ENCODE measurements around the gene PTAFR.

The PTAFR gene

DNA sequence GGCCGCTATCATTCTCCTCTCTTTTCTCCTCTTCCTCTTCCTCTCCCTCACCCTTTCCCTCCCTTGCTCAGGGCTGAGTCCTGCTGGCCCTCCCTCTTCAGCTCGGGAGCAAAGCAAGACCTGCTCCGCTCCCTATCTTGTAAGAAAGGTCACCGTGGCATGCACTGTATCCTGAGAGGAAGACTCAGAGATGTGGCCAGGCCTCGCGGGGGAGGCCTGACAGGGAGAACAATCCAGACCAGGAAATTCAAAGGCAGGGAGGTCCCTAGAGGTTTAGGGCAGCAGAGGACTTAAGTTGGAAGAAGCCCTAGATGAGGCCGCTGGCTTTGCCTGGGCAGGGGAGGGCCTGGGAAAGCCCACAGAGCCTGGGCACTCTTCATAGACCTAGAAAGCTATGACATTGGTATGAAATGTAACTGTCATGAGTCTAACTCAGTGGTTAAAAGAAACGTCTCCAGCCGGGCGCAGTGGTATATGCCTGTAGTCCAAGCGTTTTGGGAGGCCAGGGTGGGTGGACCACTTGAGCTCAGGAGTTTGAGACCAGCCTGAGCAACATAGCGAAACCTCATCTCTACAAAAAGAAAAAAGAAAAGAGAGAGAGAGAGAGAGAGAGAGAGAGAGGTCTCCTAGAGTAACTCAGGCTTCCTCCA is 14.6 kb upstream of the PTAFR start:
- ATAC-seq (ENCODE audit: low read depth): no peak
- TF ChIP-seq, protein P1, sequence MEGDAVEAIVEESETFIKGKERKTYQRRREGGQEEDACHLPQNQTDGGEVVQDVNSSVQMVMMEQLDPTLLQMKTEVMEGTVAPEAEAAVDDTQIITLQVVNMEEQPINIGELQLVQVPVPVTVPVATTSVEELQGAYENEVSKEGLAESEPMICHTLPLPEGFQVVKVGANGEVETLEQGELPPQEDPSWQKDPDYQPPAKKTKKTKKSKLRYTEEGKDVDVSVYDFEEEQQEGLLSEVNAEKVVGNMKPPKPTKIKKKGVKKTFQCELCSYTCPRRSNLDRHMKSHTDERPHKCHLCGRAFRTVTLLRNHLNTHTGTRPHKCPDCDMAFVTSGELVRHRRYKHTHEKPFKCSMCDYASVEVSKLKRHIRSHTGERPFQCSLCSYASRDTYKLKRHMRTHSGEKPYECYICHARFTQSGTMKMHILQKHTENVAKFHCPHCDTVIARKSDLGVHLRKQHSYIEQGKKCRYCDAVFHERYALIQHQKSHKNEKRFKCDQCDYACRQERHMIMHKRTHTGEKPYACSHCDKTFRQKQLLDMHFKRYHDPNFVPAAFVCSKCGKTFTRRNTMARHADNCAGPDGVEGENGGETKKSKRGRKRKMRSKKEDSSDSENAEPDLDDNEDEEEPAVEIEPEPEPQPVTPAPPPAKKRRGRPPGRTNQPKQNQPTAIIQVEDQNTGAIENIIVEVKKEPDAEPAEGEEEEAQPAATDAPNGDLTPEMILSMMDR (IDR thresholded peaks at IDR 0.05; ENCODE audit: poor library complexity, severe bottlenecking): no peak
- Histone ChIP-seq H3K4me3 (ENCODE audit: severe bottlenecking) (no peak overlapping the region), H3K36me3 (ENCODE audit: low read depth) (no peaks in the 10 kb centered on the region; the same call in none of the 2 replicates), H3K9me3 (ENCODE audit: severe bottlenecking) (no peaks in the 10 kb centered on the region), H3K27me3 (ENCODE audit: insufficient read depth, poor library complexity, severe bottlenecking) (no peaks in the 10 kb centered on the region), H3K4me1 (ENCODE audit: insufficient read depth, poor library complexity, severe bottlenecking) (peaks cover 20% of the 10 kb centered on the region), H3K27ac (ENCODE audit: poor library complexity, severe bottlenecking) (peak overlapping the region; percentile 3)
- DNase-seq (ENCODE audit: low spot score): no peak

DNA sequence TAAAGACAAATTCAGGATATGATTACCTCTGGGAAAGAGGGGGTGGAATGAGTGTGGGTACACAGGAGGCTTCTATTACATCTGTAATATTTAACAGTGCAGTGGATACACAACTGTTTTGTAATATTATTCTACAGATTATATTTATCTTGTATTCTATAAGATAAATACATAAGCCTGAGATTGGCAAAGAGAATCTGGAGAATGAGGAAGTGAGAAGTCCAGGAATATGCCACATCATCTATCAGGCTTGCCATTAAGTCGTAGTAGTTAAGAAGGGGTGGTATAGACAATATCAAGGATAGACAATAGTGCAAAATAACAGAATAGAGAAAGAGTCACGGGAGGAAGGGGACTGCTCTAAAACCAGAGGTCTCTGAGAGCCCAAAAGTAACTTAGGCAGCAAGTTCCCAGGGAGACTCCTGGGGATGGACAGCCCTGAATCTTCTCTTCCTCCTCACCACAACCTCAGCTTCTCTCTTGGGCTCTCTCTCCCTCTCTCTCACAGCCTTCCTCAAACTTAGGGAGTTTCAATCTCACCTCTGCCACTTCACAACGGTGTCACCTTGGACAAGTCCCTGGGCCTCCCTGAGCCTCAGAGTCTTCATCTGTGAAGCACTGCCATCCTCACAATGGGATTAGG is 14.0 kb upstream of the PTAFR start:
- Histone ChIP-seq H3K36me3 (ENCODE audit: low read depth) (peaks cover 1% of the 10 kb centered on the region), H3K9me3 (ENCODE audit: severe bottlenecking) (no peaks in the 10 kb centered on the region), H3K27ac (ENCODE audit: poor library complexity, severe bottlenecking) (peak overlapping the region; percentile 3), H3K4me3 (ENCODE audit: severe bottlenecking) (no peak overlapping the region), H3K4me1 (ENCODE audit: insufficient read depth, poor library complexity, severe bottlenecking) (peaks cover 20% of the 10 kb centered on the region), H3K27me3 (ENCODE audit: insufficient read depth, poor library complexity, severe bottlenecking) (no peaks in the 10 kb centered on the region)
- TF ChIP-seq, protein P1 (IDR thresholded peaks at IDR 0.05; ENCODE audit: poor library complexity, severe bottlenecking): no peak
- ATAC-seq (ENCODE audit: low read depth) (no peak), DNase-seq (ENCODE audit: low spot score) (no peak)

DNA sequence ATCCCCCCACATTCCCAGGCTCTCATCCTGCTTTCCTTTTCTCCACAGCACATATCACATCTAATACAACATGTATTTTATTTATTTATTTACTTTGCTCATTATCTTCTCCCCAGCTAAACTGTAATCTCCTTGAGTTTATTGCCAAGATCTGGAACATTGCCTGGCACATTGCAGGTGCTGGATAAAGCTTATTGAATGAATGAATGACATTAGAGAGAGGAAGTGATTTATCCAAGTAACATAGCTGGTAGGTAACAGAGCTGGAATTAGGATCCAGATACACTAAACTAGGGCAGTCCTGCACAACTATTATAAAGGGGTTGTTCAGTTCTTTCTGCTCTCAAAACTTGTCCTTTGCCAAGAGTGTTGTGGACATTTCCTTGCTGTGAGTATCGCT is 8.6 kb upstream of the PTAFR start:
- H3K9me3 ChIP-seq (ENCODE audit: severe bottlenecking): no peaks in the 10 kb centered on the region
- H3K27me3 ChIP-seq (ENCODE audit: insufficient read depth, poor library complexity, severe bottlenecking): no peaks in the 10 kb centered on the region
- DNase-seq (ENCODE audit: low spot score) (no peak), ATAC-seq (ENCODE audit: low read depth) (no peak)
- peaks cover 7% of the 10 kb centered on the region for H3K36me3 ChIP-seq (ENCODE audit: low read depth)
- TF ChIP-seq, protein P1 (IDR thresholded peaks at IDR 0.05; ENCODE audit: poor library complexity, severe bottlenecking): no peak
- H3K4me1 ChIP-seq (ENCODE audit: insufficient read depth, poor library complexity, severe bottlenecking): no peaks in the 10 kb centered on the region
- no peak overlapping the region for H3K27ac ChIP-seq (ENCODE audit: poor library complexity, severe bottlenecking)
- H3K4me3 ChIP-seq (ENCODE audit: severe bottlenecking): no peak overlapping the region

DNA sequence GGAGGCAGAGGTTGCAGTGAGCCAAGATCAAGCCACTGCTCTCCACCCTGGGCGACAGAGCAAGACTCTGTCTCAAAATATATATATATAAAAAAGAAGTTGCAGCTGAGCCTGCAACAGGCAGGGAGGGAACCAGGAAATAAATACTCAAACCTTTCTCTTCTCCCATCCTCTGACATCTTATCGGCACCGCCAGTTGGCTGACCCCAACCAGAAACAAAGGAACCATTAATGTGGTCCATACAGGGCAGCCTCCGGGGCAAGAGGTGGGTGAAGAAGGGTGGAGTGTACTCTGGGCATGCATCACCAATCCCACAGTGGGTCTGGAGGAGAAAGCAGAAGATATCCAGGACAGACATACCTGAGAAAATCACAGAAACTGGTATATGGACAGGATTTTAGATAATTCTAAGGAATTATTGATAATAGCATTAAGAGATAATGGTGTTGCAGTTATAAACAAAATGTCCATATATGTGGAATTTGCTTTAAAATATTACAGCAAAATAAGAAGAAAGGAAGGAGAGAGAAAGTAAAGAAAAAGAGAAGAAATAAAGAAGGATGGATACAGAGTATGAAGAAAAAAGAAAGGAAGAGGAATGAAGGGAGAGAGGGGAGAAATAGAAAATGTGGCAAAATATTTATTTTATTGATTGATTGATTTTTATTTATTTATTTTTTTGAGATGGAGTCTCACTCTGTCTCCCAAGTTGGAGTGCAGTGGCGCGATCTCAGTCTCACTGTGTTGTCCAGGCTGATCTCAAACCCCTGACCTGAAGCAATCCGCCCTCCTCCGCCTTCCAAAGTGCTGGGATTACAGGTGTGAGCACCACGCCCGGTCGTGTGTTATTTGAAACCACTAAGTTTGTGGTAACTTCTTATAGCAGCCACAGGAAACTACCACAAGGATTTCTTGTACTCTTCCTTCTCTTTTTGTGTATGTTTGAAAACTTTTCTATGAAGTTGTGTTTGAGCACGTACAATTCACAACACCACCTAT is 4.1 kb upstream of the PTAFR start:
- H3K4me3 ChIP-seq (ENCODE audit: severe bottlenecking): no peak overlapping the region
- no peaks in the 10 kb centered on the region for H3K4me1 ChIP-seq (ENCODE audit: insufficient read depth, poor library complexity, severe bottlenecking)
- ATAC-seq (ENCODE audit: low read depth): no peak
- TF ChIP-seq, protein P1 (IDR thresholded peaks at IDR 0.05; ENCODE audit: poor library complexity, severe bottlenecking): no peak
- no peaks in the 10 kb centered on the region for H3K9me3 ChIP-seq (ENCODE audit: severe bottlenecking)
- no peak overlapping the region for H3K27ac ChIP-seq (ENCODE audit: poor library complexity, severe bottlenecking)
- no peak for DNase-seq (ENCODE audit: low spot score)
- H3K27me3 ChIP-seq (ENCODE audit: insufficient read depth, poor library complexity, severe bottlenecking): no peaks in the 10 kb centered on the region
- peaks cover 7% of the 10 kb centered on the region for H3K36me3 ChIP-seq (ENCODE audit: low read depth)
